ENCODE data around the gene MYO15A.

The MYO15A gene

GRCh38 chr17:18089613-18090012, 18.9 kb upstream of the MYO15A start:
- H3K4me3 Mint-ChIP-seq, result peak overlapping the region; percentile 100
- no peaks in the 10 kb centered on the region for H3K9me3 Mint-ChIP-seq
- peaks cover 10% of the 10 kb centered on the region for H3K36me3 Mint-ChIP-seq
- H3K4me1 Mint-ChIP-seq, result peaks cover 32% of the 10 kb centered on the region
- no peaks in the 10 kb centered on the region for H3K27me3 Mint-ChIP-seq
- H3K27ac Mint-ChIP-seq, result peak overlapping the region; percentile 88

DNA sequence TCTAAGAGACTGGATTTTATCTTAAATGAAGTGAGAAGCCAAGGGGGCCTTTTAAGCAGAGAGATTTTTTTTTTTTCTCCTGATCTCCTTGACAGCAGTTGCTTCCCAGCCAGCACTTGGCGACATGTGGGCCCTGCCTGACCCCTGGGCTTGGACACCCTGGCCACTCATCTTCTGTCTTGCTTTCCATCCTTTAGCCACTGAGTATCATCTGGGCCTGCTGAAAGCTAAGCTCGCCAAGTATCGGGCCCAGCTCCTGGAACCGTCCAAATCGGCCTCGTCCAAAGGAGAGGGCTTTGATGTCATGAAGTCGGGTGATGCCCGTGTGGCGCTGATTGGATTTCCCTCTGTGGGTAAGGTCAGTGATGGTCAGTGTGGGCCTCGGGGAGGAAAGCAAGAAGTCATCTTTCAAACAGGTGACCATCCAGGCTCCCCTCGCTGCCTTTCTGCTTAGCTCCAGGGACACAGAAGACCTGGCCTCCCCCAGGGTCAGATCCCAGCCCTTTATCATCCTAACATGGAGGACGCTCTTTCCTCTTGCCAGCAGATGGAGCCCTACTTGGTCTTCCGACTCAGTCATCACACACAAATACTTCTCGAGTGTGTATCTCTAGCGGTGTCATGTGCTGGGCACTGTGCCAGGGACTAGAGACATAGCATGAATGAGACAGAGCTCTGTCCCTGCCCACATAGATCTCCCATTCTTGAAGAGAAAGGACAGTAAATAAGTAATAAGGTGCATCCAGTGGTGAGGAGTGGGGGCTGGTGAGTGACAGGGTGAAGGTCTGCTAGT, 14.7 kb upstream of the MYO15A start:
- Mint-ChIP-seq H3K27me3 (no peaks in the 10 kb centered on the region), H3K27ac (no peak overlapping the region), H3K9me3 (no peaks in the 10 kb centered on the region), H3K36me3 (peaks cover 10% of the 10 kb centered on the region), H3K4me1 (peaks cover 22% of the 10 kb centered on the region), H3K4me3 (no peak overlapping the region)

DNA sequence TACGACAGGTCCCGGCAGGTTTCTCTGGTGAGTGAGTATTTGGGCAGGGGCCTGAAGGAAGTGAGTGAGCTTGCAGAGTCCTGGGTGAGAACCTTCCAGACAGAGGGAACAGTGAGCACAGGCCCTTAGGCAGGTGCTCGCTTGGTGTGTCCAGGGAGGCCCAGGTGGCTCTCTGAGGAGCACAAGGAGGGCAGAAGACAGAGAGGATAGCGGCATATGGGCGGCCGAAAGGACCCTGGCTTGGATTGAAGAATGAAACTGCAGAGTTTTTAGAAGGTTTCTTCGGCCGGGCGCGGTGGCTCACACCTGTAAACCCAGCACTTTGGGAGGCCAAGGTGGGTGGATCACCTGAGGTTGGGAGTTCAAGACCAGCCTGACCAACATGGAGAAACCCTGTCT, 14.1 kb upstream of the MYO15A start:
- no peak overlapping the region for H3K4me3 Mint-ChIP-seq
- no peak overlapping the region for H3K27ac Mint-ChIP-seq
- H3K27me3 Mint-ChIP-seq, result no peaks in the 10 kb centered on the region
- peaks cover 20% of the 10 kb centered on the region for H3K4me1 Mint-ChIP-seq
- H3K36me3 Mint-ChIP-seq, result peaks cover 10% of the 10 kb centered on the region
- H3K9me3 Mint-ChIP-seq, result no peaks in the 10 kb centered on the region

DNA sequence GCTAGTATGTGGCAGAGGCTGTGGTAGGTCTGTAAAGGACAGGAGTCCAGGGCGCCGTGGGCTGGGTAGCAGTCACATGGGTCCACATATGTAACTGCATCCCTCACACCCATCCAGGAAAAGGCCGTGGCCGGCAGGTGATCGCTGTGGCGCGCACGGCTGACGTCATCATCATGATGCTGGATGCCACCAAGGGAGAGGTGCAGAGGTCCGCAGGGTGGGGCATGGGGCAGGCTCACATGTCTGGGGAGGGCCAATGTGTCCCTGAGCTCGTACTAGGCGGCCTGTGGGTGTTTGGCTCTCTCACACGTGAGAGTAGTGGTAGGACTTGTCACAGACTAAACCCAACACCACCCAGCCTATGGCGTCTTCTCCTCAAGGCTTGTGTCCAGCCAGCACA, 9.0 kb upstream of the MYO15A start:
- Mint-ChIP-seq H3K4me3 (no peak overlapping the region), H3K9me3 (no peaks in the 10 kb centered on the region), H3K4me1 (peaks cover 5% of the 10 kb centered on the region), H3K27me3 (no peaks in the 10 kb centered on the region), H3K36me3 (no peaks in the 10 kb centered on the region), H3K27ac (no peak overlapping the region)

GRCh38 chr17:18100616-18101015, 7.9 kb upstream of the MYO15A start:
- Mint-ChIP-seq H3K27ac (no peak overlapping the region), H3K4me3 (no peak overlapping the region), H3K27me3 (no peaks in the 10 kb centered on the region), H3K36me3 (no peaks in the 10 kb centered on the region), H3K9me3 (no peaks in the 10 kb centered on the region), H3K4me1 (peaks cover 5% of the 10 kb centered on the region)

GRCh38 chr17:18101828-18102227, 6.7 kb upstream of the MYO15A start:
- Mint-ChIP-seq H3K27me3 (no peaks in the 10 kb centered on the region), H3K4me3 (no peak overlapping the region), H3K36me3 (no peaks in the 10 kb centered on the region), H3K4me1 (no peaks in the 10 kb centered on the region), H3K27ac (no peak overlapping the region), H3K9me3 (no peaks in the 10 kb centered on the region)

GRCh38 chr17:18102640-18103039, 5.9 kb upstream of the MYO15A start:
- Mint-ChIP-seq H3K4me3 (no peak overlapping the region), H3K9me3 (no peaks in the 10 kb centered on the region), H3K4me1 (no peaks in the 10 kb centered on the region), H3K27me3 (no peaks in the 10 kb centered on the region), H3K36me3 (no peaks in the 10 kb centered on the region), H3K27ac (no peak overlapping the region)

GRCh38 chr17:18105027-18105426, 3.5 kb upstream of the MYO15A start:
- no peak overlapping the region for H3K27ac Mint-ChIP-seq
- H3K27me3 Mint-ChIP-seq, result no peaks in the 10 kb centered on the region
- no peak overlapping the region for H3K4me3 Mint-ChIP-seq
- no peaks in the 10 kb centered on the region for H3K36me3 Mint-ChIP-seq
- H3K9me3 Mint-ChIP-seq, result no peaks in the 10 kb centered on the region
- H3K4me1 Mint-ChIP-seq, result no peaks in the 10 kb centered on the region

DNA sequence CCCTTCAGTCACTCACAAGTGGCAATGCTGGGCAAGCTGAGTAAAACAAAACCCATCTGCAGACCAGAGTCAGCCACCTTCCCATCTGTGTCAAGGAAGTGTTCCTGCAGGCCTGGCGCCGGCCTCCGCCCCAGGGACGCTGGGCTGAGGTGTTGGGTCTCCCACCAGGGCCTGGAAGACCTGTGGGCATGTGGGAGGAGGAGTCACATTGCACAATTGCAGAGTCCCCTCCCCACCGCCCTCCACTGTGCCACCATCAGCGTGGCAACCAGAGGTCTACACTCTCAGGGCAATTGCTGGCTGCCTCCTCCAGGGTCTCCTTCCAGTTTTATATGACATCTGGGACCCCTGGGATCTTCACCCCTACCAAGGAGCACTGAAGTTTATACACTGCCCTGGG, 3.0 kb upstream of the MYO15A start:
- Mint-ChIP-seq H3K36me3 (no peaks in the 10 kb centered on the region), H3K27me3 (no peaks in the 10 kb centered on the region), H3K9me3 (no peaks in the 10 kb centered on the region), H3K4me1 (no peaks in the 10 kb centered on the region), H3K27ac (no peak overlapping the region), H3K4me3 (no peak overlapping the region)

GRCh38 chr17:18106211-18106610, 2.3 kb upstream of the MYO15A start:
- Mint-ChIP-seq H3K36me3 (no peaks in the 10 kb centered on the region), H3K4me3 (no peak overlapping the region), H3K27ac (no peak overlapping the region), H3K9me3 (no peaks in the 10 kb centered on the region), H3K27me3 (no peaks in the 10 kb centered on the region), H3K4me1 (no peaks in the 10 kb centered on the region)

DNA sequence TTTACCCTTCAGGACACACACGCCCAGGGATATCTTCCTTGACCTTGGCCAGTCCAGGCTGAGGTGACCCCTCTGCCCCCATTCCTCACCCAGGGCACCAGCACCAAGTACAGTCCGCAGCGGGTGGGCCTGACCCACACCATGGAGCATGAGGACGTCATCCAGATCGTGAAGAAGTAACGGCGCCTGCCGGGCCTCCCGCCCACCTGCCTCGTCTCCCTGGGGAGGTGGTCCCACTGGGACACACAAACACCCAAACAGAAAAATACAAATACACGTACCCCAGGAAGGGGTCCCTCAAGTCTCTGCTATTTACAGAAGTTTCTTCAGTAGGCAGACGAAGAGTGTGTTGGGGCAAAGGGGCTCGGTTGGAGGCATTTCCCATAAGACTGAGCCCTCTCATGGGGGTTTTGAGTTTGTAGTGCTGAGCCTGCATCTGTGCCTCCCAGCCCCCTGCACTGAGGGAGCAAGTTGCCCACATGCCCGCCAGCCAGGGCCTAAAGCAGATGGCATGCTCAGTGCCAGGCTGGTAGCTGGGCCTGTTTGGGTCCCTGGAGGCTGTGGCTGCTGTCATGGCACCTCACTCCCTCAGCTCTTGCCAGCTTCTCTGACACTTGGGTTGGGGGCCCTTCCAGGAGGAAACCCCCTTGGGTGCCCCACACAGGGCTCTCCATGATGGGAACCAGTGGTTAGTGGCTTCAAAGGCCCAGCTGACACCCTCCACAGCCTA, 1.3 kb upstream of the MYO15A start:
- no peak overlapping the region for H3K27ac Mint-ChIP-seq
- no peaks in the 10 kb centered on the region for H3K4me1 Mint-ChIP-seq
- H3K9me3 Mint-ChIP-seq, result no peaks in the 10 kb centered on the region
- H3K36me3 Mint-ChIP-seq, result no peaks in the 10 kb centered on the region
- H3K4me3 Mint-ChIP-seq, result no peak overlapping the region
- no peaks in the 10 kb centered on the region for H3K27me3 Mint-ChIP-seq

- H3K4me3 Mint-ChIP-seq, result no peak overlapping the region
- H3K27ac Mint-ChIP-seq, result peak overlapping the region; percentile 4
- no peaks in the 10 kb centered on the region for H3K4me1 Mint-ChIP-seq
- no peaks in the 10 kb centered on the region for H3K27me3 Mint-ChIP-seq
- no peaks in the 10 kb centered on the region for H3K9me3 Mint-ChIP-seq
- H3K36me3 Mint-ChIP-seq, result no peaks in the 10 kb centered on the region
These were observed 585 bp upstream of the MYO15A start for GRCh38 chr17:18107971-18108370.

GRCh38 chr17:18109935-18110485, 1.5 kb downstream of the MYO15A start:
- Mint-ChIP-seq H3K27me3 (peaks cover 1% of the 10 kb centered on the region), H3K27ac (no peak overlapping the region), H3K4me1 (no peaks in the 10 kb centered on the region), H3K4me3 (no peak overlapping the region), H3K36me3 (no peaks in the 10 kb centered on the region), H3K9me3 (no peaks in the 10 kb centered on the region)

- Mint-ChIP-seq H3K9me3 (no peaks in the 10 kb centered on the region), H3K4me1 (no peaks in the 10 kb centered on the region), H3K27me3 (peaks cover 1% of the 10 kb centered on the region), H3K36me3 (no peaks in the 10 kb centered on the region), H3K4me3 (no peak overlapping the region), H3K27ac (no peak overlapping the region)
These were observed 2.1 kb downstream of the MYO15A start for GRCh38 chr17:18110636-18111145.

- Mint-ChIP-seq H3K27ac (no peak overlapping the region), H3K36me3 (no peaks in the 10 kb centered on the region), H3K4me3 (no peak overlapping the region), H3K27me3 (peaks cover 1% of the 10 kb centered on the region), H3K9me3 (no peaks in the 10 kb centered on the region), H3K4me1 (no peaks in the 10 kb centered on the region)
These were observed 2.9 kb downstream of the MYO15A start for GRCh38 chr17:18111330-18111971.

DNA sequence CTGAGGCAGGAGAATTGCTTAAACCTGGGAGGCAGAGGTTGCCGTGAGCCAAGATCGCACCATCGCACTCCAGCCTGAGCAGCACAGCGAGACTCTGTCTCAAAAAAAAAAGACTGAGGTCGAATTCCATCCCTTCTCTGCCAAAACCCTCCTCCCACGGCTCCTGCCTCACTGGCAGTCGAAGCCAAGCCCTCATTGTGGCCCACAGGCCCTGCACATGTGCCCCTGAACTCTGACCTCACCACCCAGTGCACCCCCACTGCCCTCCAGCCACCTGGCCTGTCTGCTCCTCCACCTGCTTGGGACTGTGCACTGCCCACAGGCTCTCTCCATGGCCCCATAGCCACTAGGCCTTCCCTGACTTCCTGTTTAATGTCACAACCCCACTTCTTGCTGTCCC, 7.0 kb downstream of the MYO15A start:
- no peaks in the 10 kb centered on the region for H3K36me3 Mint-ChIP-seq
- no peaks in the 10 kb centered on the region for H3K9me3 Mint-ChIP-seq
- H3K4me1 Mint-ChIP-seq, result no peaks in the 10 kb centered on the region
- peaks cover 1% of the 10 kb centered on the region for H3K27me3 Mint-ChIP-seq
- H3K4me3 Mint-ChIP-seq, result no peak overlapping the region
- H3K27ac Mint-ChIP-seq, result no peak overlapping the region

Data from activated naive CD4-positive, alpha-beta T cell treated with anti-CD3 and anti-CD28 coated beads, Interleukin-2, amount 50 U/mL, for 24 hours (primary cell).